Panc1 (cell line): Measurements from ENCODE around the gene TUBB4B. TPM values are rescaled to one million over a fixed set of nuclear protein-coding genes. Genes with fewer than 3 reads are reported as not detected.

Source experiments
- ATAC-seq: fragments of 200-7000 bp; cut with Tn5 transposase; 2 replicates; pipeline ENCODE4 v1.9.1; 2020; ENCODE audit warnings: mild to moderate bottlenecking, moderate library complexity
- BruUV-seq: library from RNA; stranded (reverse); fragments of 400-500 nt; replicated peaks from 2 replicates; lab custom pipeline; 2021; lab: Mats Ljungman, UMichigan
- CTCF ChIA-PET: fragments of 300-600 bp; sonication (Branson Sonifier 250); formaldehyde crosslinking; loops from one replicate; lab custom pipeline; 2022; ENCODE audit warnings: antibody characterized with exemption; lab: Charles Lee
- POLR2A ChIA-PET: fragments of 300-600 bp; sonication (Branson Sonifier 250); formaldehyde crosslinking; loops from one replicate; lab custom pipeline; 2022; ENCODE audit warnings: antibody characterized with exemption; lab: Charles Lee
- DNase-seq: peaks from one replicate; pipeline ENCODE4 v3.0.0-alpha.2; 2010; ENCODE audit warnings: low read depth, low spot score
- H3K27ac ChIP-seq: 2 replicates; pipeline ENCODE4 v1.5.1; 2011; ENCODE audit warnings: mild to moderate bottlenecking, low read length, inconsistent platforms
- H3K27me3 ChIP-seq: fragments of 200-500 bp; sonication (Bioruptor generic); 2 replicates; pipeline ENCODE4 v1.6.0; 2014; ENCODE audit warnings: low read length, inconsistent platforms; ENCODE audit not compliant: control insufficient read depth, insufficient read depth
- H3K36me3 ChIP-seq: fragments of 200-500 bp; sonication (Bioruptor generic); 2 replicates; pipeline ENCODE4 v1.5.1; 2014; ENCODE audit warnings: inconsistent platforms, mild to moderate bottlenecking, low read length, moderate library complexity; ENCODE audit not compliant: control insufficient read depth, insufficient read depth
- H3K4me1 ChIP-seq: 2 replicates; pipeline ENCODE4 v1.5.1; 2011; ENCODE audit warnings: inconsistent platforms, mild to moderate bottlenecking, low read length, moderate library complexity; ENCODE audit not compliant: control insufficient read depth, insufficient read depth
- H3K4me3 ChIP-seq, 2 experiments: 2 replicates each; pipeline ENCODE4 v1.5.1; 2011 to 2012; ENCODE audit warnings: low read depth in 2 of 2, low read length in 2 of 2, mild to moderate bottlenecking in 2 of 2, inconsistent platforms in 1 of 2, moderate library complexity in 1 of 2
- H3K9me3 ChIP-seq: fragments of 200-500 bp; sonication (Bioruptor generic); 2 replicates; pipeline ENCODE4 v1.5.1; 2014; ENCODE audit warnings: low read depth, mild to moderate bottlenecking, inconsistent platforms, low read length, moderate library complexity; ENCODE audit not compliant: control insufficient read depth, insufficient read depth
- CTCF ChIP-seq: fragments of 450-650 bp; IDR thresholded peaks from 2 replicates; pipeline ENCODE4 v1.5.1; 2017; ENCODE audit warnings: mild to moderate bottlenecking
- POLR2AphosphoS5 ChIP-seq: IDR thresholded peaks from 2 replicates; pipeline ENCODE4 v1.6.1; 2012; ENCODE audit warnings: mild to moderate bottlenecking, low read depth, low read length, moderate library complexity
- REST ChIP-seq, 2 experiments: IDR thresholded peaks; 2 replicates each; pipeline ENCODE4 v1.6.1; 2011 to 2012; ENCODE audit warnings: low read depth in 2 of 2, control low read depth in 1 of 2, low read length in 1 of 2, mild to moderate bottlenecking in 1 of 2, moderate library complexity in 1 of 2; ENCODE audit not compliant: insufficient read depth in 1 of 2
- SIN3A ChIP-seq: IDR thresholded peaks from 2 replicates; pipeline ENCODE4 v1.6.1; 2012; ENCODE audit warnings: low read depth, mild to moderate bottlenecking, low read length, moderate library complexity, borderline replicate concordance; ENCODE audit not compliant: insufficient read depth
- TCF7L2 ChIP-seq: IDR thresholded peaks from 2 replicates; pipeline ENCODE4 v1.6.1; 2011; ENCODE audit warnings: mild to moderate bottlenecking, low read depth, low read length, inconsistent platforms
- in situ Hi-C: cut with HindIII; loops from 2 replicates; pipeline ENCODE4 v1.10.0; 2016; ENCODE audit warnings: low sequenced_read_pairs, low pct_unique_long_range_greater_than_20kb
- intact Hi-C: fragments of 100-400 bp; cut with micrococcal nuclease; formaldehyde crosslinking; loops from one replicate; pipeline ENCODE4 v1.10.0; 2022; ENCODE audit not compliant: unreplicated experiment
- total RNA-seq: library from RNA; stranded (reverse); gene quantifications from one replicate; pipeline ENCODE4 v1.2.1, GENCODE V29; 2021; ENCODE audit not compliant: unreplicated experiment

Gene TUBB4B
- total RNA-seq, 1 experiment from 2014 or later, result 265 TPM

GRCh38 chr9:137279741-137280473, 38.8 kb downstream of the TUBB4B start:
- no peak for TF ChIP-seq REST (IDR thresholded peaks at IDR 0.05; ENCODE audit: insufficient read depth in 1 of 2, low read depth in 2 of 2, low read length in 1 of 2)
- TF ChIP-seq CTCF, result no peak
- TF ChIP-seq SIN3A, result no peak
- TF ChIP-seq POLR2AphosphoS5, result no peak
- no peak for TF ChIP-seq TCF7L2
- no TSS peak for BruUV-seq
- Histone ChIP-seq H3K4me3 (no peak overlapping the region), H3K27ac (no peak overlapping the region), H3K27me3 (no peaks in the 10 kb centered on the region), H3K9me3 (no peaks in the 10 kb centered on the region), H3K36me3 (peaks cover 3% of the 10 kb centered on the region; the same call in 1 of the 2 replicates), H3K4me1 (peaks cover 13% of the 10 kb centered on the region)
- no peak for ATAC-seq
- intact Hi-C loops (no loop called here), in situ Hi-C loops (no loop called here)
- ChIA-PET CTCF (interaction anchor here (0.5 kb wide), 1 partner anchor 47 kb away, joined by 6 read pairs; no protein-coding TSS in a partner anchor), POLR2A (no interaction called here)
- DNase-seq, result no peak

GRCh38 chr9:137280474-137281344, 39.6 kb downstream of the TUBB4B start:
- Histone ChIP-seq H3K27me3 (no peaks in the 10 kb centered on the region), H3K27ac (no peak overlapping the region), H3K9me3 (no peaks in the 10 kb centered on the region), H3K4me1 (peaks cover 13% of the 10 kb centered on the region), H3K4me3 (no peak overlapping the region), H3K36me3 (peaks cover 3% of the 10 kb centered on the region; the same call in 1 of the 2 replicates)
- in situ Hi-C loops (no loop called here), intact Hi-C loops (no loop called here)
- DNase-seq, result no peak
- no peak for TF ChIP-seq TCF7L2
- TF ChIP-seq CTCF, result peak; percentile 22
- no TSS peak for BruUV-seq
- ChIA-PET POLR2A (no interaction called here), CTCF (no interaction called here)
- no peak for ATAC-seq
